DMS 273 treated with DMSO at 0.1 percent for 48 hours (cell line): Measurements from ENCODE around the gene POU2AF2.
"Not testable (repeated sequence)": the region's sequence is repeated elsewhere in the genome, so short reads cannot be mapped to it uniquely, and the experiment has no call there.

Experiments
- DNase-seq: peaks from one replicate; lab custom pipeline; 2025; lab: John Stamatoyannopoulos, UW

The POU2AF2 gene

DNA sequence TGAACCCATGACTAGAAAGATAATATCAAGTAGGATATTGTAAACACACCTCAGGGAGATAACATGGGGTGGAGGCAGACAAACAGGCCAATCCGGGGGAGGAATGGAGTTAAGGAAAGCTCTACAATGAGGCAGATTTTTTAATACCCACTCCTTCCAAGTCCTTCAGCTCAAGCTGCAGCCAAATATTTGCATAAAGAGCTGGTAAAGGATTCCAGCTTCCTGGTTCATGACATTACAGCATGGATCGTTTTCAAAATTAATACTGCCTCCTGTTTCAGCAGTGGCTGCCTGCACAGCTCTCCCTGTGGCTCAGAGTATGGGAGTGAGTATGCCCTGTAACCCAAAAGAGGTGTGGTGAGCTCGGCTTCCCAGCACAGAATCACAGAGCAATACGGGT is 57.9 kb downstream of the POU2AF2 start:
- DNase-seq = peak; percentile 68

DNA sequence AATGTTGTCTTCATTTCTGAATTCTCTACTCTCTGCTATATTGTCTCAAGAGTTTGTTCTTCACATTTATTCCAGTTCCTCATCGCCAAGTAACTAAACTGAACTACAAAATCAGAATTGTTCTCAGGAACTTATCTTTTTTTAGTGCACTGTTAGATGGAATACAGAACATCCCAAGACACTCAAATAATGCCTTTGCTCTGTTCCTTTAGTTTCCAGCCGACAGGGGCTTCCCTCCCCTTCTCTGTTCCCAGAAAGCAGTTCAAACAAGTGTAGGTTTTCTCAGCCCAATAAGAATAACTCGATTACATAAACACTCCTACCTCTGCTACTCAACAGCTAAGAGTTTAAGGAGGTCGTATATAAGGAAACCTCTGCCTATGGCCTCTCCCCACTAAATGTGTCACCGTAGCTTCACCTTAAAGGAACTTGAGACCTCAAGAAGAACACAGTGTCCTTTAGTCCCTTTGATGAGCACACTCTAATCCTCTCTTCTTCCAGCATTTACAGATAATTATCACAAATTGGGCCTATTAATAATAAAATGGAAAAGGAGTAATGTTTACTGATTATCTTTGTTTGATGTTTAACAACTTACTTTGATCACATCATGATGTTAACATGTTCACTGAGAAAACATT is 59.8 kb downstream of the POU2AF2 start:
- no peak for DNase-seq

DNA sequence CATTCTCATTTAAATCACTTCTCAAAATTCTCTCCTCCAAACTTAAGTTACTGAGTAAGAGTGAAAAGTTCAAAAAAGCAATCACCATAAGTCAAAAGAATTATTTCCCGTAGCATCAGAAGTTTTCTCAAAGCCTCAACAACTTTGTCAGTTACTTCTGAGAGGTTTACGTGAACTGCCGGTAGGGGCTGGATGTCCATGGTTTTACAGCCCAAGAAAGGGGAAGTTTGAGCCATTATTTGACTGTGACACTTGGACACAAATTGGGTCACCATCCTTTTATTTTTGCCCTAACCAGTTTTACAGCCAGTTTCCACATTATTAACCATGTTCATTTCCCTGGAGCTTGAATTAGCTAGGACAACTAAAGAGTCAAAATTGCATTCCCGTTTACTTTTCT is 60.4 kb downstream of the POU2AF2 start:
- no peak for DNase-seq

DNA sequence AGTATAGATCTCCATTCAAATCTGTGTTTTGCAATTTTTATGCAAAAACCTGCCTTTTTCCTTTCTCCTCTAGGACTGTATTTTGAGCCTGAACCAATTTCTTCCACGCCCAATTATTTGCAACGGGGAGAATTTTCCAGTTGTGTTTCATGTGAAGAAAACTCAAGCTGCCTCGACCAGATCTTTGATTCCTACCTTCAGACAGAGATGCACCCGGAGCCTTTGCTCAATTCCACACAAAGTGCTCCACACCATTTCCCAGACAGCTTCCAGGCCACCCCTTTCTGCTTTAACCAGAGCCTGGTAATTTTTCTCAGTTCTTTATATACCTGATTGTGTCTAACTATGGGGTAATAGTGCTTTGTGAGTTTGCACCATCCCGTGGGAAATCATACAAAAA is 60.8 kb downstream of the POU2AF2 start:
- DNase-seq = no peak

DNA sequence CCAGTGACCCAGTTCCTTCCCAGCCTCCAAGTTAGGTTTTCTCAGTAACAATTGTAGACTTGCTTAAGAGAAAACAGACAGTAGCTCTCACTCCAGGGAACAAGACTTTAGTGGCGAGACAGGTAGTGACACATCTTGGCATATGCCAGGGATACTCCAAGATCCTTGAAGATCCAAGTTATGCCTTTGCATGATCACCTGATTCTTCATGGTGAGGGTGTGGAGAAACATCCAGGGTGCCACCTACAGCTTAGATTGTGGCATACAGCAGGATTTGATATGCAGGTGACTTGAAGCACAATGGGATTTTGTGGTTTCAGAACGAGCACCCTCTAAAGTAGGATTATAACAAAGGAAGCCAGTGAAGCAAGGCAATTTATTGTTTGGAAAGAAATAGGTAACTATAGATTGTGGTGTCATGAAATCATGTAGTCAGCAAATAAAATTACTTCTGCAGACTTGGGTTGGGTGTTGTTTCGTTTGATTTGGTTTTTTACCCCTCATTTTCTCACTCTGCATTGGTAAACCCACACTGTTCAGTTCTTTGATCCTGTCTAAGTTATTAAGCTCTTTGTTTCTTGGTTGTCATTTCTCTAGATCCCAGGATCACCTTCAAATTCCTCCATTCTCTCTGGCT is 62.1 kb downstream of the POU2AF2 start:
- no peak for DNase-seq

DNA sequence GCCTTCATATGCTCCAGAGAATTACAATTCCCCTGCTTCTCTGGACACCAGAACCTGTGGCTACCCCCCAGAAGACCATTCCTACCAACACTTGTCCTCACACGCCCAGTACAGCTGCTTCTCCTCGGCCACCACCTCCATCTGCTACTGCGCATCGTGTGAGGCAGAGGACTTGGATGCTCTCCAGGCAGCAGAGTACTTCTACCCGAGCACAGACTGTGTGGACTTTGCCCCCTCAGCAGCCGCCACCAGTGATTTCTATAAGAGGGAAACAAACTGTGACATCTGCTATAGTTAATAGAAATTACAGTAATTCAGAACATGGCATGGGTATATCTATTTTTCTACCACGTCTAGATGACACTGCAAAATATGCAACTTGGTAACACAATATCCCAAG is 62.6 kb downstream of the POU2AF2 start:
- peak; percentile 91 for DNase-seq

DNA sequence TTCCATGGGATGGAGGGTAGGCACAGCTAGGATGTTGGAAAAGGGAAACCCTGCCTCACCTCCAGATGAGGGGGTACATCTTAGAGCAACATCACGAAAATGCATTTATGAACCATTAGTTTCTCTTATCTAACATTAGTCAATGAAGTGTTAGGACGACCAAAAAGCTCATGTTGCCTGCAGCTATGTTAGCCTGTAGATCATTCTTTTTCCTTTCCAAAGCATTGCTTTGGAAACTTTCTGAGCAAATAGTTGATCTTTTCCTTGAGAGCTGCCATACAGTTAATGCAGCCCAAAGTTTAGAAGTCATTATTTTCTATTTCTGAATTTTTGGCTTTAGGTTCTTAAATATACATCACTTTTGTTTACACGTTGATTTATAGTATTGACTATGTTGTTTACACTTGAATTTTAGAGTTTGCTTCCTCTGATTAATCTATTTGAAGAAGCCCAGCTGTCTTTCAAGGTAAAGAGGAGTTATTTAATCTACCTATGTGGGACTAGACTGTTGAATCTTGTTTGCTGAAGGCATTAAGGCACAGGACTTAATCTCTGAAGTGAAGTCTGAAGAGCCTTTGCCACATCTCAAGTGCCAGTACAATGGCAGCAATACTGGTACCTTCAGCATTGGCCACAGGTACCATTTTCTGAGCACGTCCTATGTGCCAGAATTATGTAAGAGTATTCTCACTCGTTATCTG is 63.8 kb downstream of the POU2AF2 start:
- no peak for DNase-seq

DNA sequence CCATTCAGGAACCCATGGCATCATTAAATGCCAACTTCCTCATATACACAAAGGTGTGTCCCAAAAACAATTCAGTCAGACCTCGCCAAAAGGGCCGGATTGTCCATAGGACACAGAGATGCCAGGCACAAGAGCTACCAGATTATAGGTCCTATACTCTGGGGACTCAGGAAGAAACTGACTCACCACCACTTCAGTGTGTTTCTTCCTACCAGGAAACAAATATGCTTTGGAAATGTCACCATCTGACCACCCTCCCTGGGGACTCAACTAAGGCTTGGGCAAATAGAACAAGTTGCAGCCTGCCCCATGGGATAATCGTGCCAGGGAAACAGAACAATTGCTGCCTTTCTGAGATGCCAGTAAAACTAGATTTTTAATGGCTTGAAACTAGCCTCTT is 64.6 kb downstream of the POU2AF2 start:
- DNase-seq = no peak

DNA sequence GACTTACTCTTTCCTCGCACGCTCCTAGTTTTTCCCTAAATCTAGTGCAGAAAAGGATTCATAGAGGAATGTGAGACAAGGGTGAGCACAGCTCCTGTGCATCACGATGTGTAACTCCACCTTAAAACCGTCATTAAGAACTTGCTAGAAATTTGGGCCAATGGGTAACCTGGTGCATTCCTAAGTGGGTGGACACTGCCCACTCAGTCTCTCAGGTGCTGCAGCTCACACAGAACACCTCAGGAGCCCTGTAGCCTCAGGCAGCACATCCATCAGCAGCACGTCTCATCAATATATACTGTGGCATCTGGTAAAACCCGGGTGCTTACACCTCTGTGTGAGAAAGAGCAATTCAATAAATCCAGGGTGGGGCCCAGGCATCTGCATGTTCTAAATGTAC is 65.2 kb downstream of the POU2AF2 start:
- no peak for DNase-seq

DNA sequence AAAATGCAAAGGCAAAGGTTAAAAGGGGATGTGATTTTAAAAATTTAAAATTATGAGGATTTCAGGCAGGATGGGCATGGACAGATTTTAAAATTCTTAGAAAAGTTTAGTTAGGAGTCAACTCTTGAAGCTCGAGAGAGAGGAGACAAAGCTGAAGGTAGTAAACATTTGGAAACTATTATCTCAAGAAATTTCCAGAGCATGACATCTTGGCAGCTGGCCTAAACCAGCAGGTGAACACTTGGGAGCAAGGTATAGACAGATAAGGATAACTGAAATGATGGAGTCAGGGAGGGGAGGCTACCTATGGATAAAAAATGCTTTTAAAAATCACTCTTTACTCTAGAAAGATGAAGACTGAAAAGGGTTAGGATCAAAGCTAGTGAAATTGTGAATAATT is 66.6 kb downstream of the POU2AF2 start:
- DNase-seq = no peak

DNA sequence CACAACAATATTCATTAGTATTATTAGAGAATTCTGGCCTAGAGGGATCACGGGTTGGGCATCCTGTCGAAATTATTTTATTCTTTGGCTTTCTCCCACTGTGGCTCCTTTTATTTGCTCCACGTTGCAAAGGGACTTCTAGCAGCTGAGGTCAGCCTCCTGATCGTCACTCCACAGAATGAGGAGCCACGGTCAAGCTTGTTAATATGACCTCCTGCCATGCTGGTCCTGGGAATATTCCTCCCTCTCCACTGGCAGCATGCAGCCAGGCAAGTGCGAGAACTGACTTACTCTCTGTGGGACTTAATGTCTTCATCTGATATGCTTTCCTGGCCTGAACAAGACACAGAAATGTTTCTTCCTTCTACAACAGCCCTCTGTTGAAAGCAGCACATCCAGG is 73.8 kb downstream of the POU2AF2 start:
- DNase-seq = no peak

DNA sequence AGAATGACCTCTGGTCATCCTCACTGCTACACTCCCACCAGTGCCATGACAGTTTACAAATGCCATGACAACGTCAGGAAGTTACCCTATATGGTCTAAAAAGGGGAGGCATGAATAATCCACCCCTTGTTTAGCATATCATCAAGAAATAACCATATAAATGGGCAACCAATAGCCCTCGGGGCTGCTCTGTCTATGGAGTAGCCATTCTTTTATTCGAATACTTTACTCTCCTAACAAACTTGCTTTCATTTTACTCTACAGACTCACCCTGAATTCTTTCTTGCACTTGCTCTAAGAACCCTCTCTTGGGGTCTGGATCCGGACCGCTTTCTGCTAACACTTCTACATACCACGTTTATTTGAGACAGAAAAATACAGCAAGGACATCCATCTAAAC is 74.7 kb downstream of the POU2AF2 start:
- DNase-seq = not testable (repeated sequence)

DNA sequence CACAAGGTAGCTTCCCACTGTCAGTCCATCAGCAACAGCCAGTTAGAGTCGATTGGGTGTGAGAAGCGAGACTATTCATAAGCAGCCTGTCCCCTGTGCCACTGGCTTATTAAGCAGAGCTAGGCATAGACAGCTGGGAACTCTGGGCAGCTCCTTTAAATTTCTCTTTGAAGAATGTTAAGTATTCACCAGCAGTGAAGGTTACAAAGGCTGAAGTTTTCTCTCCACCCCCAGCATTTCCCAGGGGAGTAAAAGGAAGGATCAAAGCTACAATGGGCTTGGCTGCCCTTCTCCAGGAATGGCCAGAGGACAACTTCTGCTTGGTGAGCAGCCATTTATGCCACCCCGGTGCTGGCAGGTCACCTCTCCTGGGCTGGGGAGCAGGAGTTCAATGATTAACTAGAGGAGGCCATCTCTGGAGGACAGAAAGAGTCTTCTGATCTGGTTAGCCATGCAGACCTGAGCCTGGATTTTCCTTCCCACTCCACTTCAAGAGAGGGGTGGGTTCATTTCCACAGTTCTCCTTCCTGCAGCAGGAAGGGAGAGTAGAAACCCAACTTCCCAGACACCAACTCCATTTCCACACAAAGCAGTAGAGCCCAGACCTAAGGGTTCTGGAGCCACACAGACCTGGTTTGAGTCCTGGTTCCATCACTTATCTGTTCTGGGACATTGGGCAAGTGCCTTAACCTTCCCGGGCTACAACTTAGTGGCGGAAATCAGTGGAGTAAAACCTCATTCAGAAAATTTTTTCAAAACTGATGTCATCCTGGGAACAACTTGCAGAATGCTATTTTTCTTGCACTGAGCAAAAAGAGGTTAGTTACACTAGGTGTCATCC is 75.4 kb downstream of the POU2AF2 start:
- no peak for DNase-seq

DNA sequence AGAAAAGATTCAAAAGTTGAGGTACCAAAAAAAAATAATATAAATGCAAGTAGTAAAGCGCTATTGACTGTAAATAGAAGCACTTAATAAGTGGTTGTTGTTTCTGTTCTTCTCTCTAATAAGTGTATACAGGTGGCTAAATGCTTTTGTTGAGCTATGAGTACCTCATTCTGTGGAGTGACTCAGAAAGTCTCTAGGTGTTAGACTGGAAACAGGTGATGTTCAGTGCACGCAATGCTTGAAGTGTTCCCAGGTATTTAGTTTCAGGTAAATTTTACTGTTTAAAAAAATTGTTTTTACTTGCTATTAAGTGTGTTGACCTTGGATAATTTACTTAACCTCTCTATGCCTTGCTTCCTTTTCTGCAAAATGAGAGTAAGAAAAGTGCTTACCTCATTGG is 77.0 kb downstream of the POU2AF2 start:
- DNase-seq = no peak

DNA sequence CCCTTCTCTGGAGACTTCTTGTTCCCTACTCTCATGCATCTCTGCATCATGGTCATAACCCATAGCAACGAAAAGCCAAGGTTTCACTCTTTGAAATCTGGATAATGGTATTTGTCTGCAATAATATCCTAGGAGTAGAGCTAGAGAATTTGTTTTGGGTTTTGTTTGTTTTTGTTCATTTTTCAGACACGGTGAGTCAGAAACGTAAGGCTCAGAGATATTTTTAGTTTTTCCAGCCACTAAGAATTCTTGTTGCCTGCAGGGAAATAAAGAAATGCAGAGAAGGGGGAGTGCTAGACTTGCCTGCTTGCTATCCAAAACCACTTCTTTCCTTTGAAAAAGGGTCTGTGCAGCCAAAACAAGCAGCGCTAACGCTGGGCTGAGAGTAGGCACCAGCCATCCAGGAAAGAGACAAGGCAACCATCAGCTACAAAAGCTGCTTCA is 78.8 kb downstream of the POU2AF2 start:
- no peak for DNase-seq

DNA sequence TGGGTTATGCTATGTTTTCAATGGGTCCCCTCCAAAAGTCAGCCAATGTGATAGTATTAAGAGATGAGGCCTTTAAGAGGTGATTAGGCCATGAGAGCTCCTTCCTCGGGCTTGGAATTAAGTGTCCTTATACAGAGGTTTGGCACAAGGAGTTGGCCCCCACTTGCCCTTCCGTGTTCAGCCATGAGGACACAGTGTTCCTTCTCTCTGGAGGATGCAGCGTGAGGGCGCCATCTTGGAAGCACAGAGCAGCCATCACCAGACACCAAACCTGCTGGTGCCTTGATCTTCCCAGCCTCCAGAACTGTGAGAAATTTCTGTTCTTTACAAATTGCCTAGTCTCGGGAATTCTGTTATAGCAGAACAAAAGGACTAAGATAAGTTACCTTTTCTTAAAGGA is 79.7 kb downstream of the POU2AF2 start:
- no peak for DNase-seq

DNA sequence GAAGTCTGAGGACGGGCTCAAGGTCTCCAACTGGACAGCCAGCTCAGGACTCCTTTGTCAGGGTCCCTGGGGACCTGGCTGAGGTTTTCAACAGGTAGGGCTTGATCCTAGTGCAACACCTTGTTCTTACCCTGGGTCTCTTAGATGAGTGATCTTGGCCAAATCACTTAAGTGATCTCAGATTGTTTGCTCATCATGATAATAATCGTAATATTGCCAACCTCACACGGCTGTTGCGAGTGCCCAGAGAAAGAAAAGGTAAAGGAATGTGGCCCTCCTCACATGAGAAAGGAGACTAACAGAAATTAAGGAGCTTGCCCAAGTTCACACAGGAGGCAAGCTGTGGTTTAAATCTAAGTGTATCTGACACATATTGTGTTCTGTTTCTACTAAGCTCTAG is 81.3 kb downstream of the POU2AF2 start:
- DNase-seq = no peak

DNA sequence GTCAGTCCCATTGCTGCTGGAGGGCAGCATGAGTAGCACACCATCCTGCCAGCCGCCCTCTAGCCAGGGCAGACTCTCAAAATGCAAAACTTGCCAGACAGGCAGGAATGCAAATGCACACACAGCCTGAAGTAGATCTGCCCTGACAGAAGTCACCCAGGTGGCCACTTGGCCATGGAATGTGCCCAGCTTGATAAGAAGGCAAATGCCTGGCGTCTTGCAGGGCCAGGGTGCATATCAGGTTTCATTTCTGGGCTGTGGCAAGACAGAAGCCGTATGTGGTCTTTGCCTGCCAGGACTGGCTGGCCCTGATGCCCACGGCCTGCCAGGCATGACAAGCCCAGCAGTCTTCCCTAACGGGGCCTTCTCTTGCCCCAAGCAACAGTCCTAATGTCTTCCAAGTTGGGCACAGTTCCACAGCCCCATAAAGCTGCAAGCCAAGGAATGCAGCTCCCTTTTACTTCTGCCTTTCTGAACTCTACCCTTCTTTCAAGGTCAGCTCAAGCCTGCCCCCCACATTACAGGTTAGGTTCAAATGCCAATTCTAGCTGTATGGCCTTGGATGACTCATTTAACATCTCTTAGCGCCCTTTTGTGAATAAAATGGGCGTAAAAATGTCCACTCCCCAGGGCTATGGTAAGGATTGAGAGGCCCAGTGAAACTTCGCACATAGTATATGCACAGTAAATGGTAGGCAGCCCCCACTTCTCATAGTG is 82.5 kb downstream of the POU2AF2 start:
- peak; percentile 73 for DNase-seq

DNA sequence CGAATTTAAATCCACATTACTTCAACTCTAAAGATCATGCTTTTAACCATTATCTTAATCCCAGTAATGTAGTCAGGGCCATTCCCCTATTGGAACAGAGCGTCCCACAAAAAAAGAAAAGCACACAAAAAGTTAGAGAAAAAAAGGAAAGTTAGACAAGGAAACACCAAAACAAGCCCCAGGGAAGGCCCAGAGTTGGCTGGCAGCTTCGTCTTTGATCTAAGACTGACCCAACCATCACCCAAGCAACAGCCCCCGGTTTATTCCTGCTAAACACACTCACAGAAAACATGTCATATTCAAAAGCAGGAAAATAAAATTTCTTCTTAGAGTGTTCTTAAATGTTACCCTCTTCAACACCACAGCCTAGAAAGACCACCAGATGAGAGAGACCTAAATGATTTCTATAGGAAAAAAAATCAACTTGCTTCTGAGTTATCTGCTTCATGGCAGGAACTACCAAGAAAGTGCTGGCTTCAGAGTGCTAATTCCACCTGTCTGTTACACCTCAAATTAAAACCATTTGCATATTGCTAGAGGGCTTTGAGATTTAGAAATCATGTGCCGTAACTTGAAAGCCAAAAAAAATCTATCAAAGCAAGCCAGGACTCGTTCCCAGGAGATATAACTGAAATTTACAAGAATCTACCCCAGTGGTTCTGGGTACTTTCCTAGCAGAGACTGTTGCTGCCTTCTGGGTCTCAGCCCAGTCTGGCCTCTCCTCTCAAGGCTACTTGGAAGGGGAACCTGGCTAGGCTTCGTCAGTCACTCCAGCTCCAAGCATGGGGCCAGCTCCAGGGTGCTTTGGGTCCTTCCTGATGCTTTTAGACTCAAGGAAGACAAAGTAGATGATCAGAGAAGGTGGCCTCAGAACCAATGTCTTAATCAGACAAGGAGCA is 84.0 kb downstream of the POU2AF2 start:
- DNase-seq = no peak

DNA sequence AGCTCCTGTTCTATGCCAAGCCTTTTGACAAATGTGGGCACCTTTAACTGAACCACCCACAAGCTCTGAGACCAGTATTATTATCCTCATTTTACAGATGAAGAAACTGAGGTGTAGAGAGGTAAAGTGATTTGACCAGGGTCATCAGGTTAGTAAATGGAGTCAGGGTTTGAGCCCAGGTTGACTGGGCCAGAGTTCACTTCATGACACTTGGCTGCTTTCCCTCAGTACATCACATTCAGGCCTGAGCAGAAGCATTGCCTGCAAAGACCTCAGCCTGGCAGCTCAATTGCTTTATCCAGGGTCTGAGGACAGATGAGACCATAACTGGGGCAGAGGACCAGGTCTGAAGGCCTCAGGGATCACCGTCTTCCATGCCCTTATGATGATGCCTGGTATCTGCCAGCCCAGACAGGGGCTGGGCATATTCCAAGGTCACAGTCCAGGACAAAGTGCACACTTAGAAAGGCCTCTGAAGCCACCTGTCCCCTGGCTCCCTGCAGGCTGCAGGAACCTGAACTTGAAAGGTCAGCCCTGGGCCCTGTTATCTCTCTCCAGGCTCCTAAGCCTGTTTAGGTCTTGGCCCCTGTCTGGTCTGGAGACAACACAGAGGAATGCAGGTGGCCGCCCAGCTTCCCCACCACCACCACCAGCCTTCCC is 84.8 kb downstream of the POU2AF2 start:
- no peak for DNase-seq
